HepG2 (cell line): Measurements from ENCODE around the gene RAD51C.
"Not testable (repeated sequence)": the region's sequence is repeated elsewhere in the genome, so short reads cannot be mapped to it uniquely, and the experiment has no call there.

ENCODE experiments used
- KDM1A ChIP-seq: IDR thresholded peaks from 2 replicates; pipeline ENCODE4 v1.6.1; 2016; ENCODE audit warnings: missing compliant biosample characterization
- SAFB2 ChIP-seq: sonication (generic); formaldehyde crosslinking; IDR thresholded peaks from 2 replicates; pipeline ENCODE4 v1.5.1; 2020; ENCODE audit warnings: missing genetic modification reagents, low read depth, mild to moderate bottlenecking, borderline replicate concordance

DNA sequence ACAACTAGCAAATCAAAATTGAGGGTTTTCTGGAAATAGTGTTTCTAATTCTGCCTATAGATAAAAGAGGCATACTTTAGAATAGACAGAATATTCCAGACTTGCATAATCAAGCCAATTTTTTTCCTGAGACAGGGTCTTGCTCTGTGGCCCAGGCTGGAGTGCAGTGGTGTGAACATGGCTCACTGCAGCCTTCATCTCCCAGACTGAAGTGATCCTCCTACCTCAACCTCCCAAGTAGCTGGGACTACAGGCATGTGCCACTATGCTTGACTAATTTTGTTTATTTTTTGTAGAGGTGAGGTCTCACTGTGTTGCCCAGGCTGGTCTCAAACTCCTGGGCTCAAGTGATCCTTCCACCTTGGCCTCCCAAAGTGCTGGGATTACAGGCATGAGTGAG, 57.2 kb downstream of the RAD51C start:
- TF ChIP-seq KDM1A, SAFB2 (CRISPR knock-in tag): not testable (repeated sequence)
